ENCODE data around the gene GPN1. TPM values are rescaled to one million over a fixed set of nuclear protein-coding genes. Genes with fewer than 3 reads are reported as not detected.

GPN1 gene
- total RNA-seq, 1 donor from 2014 or later, result 26.5 TPM

- H3K9me3 Mint-ChIP-seq (ENCODE audit: low read depth), result no peaks in the 10 kb centered on the region
- peak overlapping the region; percentile 12 for H3K4me3 Mint-ChIP-seq (ENCODE audit: unreplicated experiment)
- no peak for DNase-seq (ENCODE audit: low spot score)
- no peaks in the 10 kb centered on the region for H3K27me3 Mint-ChIP-seq (ENCODE audit: low read depth)
- H3K4me1 Mint-ChIP-seq (ENCODE audit: low read depth), result peaks cover 43% of the 10 kb centered on the region
- no peak overlapping the region for H3K27ac Mint-ChIP-seq (ENCODE audit: unreplicated experiment)
- TF ChIP-seq, protein P1, sequence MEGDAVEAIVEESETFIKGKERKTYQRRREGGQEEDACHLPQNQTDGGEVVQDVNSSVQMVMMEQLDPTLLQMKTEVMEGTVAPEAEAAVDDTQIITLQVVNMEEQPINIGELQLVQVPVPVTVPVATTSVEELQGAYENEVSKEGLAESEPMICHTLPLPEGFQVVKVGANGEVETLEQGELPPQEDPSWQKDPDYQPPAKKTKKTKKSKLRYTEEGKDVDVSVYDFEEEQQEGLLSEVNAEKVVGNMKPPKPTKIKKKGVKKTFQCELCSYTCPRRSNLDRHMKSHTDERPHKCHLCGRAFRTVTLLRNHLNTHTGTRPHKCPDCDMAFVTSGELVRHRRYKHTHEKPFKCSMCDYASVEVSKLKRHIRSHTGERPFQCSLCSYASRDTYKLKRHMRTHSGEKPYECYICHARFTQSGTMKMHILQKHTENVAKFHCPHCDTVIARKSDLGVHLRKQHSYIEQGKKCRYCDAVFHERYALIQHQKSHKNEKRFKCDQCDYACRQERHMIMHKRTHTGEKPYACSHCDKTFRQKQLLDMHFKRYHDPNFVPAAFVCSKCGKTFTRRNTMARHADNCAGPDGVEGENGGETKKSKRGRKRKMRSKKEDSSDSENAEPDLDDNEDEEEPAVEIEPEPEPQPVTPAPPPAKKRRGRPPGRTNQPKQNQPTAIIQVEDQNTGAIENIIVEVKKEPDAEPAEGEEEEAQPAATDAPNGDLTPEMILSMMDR (IDR thresholded peaks at IDR 0.05), result no peak
- H3K36me3 Mint-ChIP-seq (ENCODE audit: low read depth), result peaks cover 23% of the 10 kb centered on the region
Measured at GRCh38 chr2:27661371-27661770, 32.5 kb downstream of the GPN1 start.

DNA sequence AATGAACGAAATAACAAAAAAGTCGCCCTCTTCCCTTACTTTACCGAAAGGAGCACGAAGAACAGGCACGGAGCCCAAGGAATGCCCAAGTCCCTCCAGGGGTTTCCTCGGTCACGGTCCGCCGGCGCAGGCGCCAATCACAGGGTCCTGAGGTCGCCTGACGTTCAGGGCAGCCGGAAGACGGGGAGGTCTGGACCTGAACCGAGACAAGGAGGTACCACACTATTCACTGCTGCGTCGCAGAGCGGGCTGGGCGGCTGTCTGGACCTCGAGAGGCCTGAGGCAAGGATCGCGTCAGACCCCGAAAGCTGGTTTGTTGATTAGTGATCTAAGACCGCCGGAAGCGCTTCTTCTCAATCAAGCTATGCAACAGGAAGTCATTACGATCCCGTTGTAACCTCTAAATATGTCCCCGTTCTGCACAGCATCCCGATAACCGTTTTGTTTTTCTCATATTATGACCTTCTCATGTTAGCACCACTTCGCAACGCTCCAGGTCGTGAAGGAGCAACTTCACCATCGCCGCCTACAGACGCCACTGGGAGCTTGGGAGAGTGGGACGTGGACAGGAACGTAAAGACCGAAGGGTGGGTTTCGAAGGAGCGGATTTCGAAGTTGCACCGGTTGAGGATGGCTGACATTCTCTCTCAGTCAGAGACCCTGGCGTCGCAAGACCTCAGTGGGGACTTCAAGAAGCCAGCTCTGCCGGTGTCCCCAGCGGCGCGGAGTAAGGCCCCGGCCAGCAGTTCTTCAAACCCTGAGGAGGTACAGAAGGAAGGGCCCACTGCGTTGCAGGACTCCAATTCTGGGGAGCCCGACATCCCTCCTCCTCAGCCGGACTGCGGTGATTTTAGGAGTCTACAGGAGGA, 34.7 kb downstream of the GPN1 start, which contains the start of the genes SLC4A1AP and SUPT7L:
Gene SLC4A1AP (plus strand): TSS at position 605 of the 869 bp plus-strand sequence. CDS start 26 bp downstream, at position 631.
Gene SUPT7L (minus strand): TSS at position 330 of the 869 bp plus-strand sequence. CDS start 1,422 bp downstream, outside the sequence.
- H3K9me3 Mint-ChIP-seq (ENCODE audit: low read depth), result no peaks in the 10 kb centered on the region
- no peak for DNase-seq (ENCODE audit: low spot score)
- H3K4me3 Mint-ChIP-seq (ENCODE audit: unreplicated experiment), result peak within 1 kb of the TSS; percentile 88
- H3K4me1 Mint-ChIP-seq (ENCODE audit: low read depth), result peaks cover 44% of the 10 kb centered on the region
- TF ChIP-seq, protein P1 (IDR thresholded peaks at IDR 0.05), result no peak
- H3K36me3 Mint-ChIP-seq (ENCODE audit: low read depth), result peaks cover 20% of the 10 kb centered on the region
- H3K27me3 Mint-ChIP-seq (ENCODE audit: low read depth), result no peaks in the 10 kb centered on the region
- H3K27ac Mint-ChIP-seq (ENCODE audit: unreplicated experiment), result peak within 1 kb of the TSS; percentile 100

DNA sequence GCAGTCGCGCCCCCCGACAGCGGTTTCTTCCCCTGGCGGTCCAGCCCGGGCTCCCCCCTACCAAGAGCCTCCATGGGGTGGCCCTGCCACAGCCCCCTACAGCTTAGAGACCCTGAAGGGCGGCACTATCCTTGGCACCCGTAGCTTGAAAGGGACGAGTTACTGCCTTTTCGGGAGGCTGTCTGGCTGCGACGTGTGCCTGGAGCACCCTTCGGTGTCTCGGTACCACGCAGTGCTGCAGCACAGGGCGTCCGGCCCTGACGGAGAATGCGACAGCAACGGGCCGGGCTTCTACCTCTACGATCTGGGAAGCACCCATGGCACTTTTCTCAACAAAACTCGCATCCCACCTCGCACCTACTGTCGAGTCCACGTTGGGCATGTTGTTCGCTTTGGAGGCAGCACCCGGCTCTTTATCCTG, 35.3 kb downstream of the GPN1 start:
- DNase-seq (ENCODE audit: low spot score), result no peak
- Mint-ChIP-seq H3K4me3 (ENCODE audit: unreplicated experiment) (peak overlapping the region; percentile 88), H3K27ac (ENCODE audit: unreplicated experiment) (peak overlapping the region; percentile 100), H3K27me3 (ENCODE audit: low read depth) (no peaks in the 10 kb centered on the region), H3K4me1 (ENCODE audit: low read depth) (peaks cover 44% of the 10 kb centered on the region), H3K9me3 (ENCODE audit: low read depth) (no peaks in the 10 kb centered on the region), H3K36me3 (ENCODE audit: low read depth) (peaks cover 25% of the 10 kb centered on the region)
- TF ChIP-seq, protein P1 (IDR thresholded peaks at IDR 0.05), result peak; percentile 51

DNA sequence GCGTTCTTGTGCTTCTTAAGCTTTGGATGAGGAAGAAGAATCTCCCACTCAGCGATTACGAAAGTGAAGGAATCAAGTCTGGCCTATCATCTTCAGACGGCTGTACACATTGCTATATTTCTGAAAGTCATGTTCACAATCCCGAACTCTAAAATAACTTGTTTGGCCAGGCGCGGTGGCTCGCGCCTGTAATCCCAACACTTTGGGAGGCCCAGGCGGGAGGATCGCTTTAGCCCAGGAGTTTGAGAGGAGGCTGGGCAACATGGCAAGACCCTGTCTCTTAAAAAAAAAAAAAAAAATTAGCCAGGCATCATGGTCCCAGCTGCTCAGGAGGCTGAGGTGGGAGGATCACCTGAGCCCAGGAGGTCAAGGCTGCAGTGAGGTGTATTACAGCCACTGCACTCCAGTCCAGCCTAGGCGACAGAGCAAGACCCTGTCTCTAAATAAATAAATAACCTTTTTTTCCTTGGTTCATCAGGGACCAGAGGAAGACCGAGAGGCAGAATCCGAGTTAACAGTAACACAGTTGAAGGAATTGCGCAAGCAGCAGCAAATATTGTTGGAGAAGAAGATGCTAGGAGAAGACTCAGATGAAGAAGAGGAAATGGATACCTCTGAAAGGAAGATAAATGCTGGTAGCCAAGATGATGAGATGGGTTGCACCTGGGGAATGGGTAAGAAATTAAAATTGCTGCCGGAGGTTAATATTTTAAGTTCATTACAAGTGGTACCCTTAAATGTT, 35.9 kb downstream of the GPN1 start:
- no peaks in the 10 kb centered on the region for H3K27me3 Mint-ChIP-seq (ENCODE audit: low read depth)
- H3K4me3 Mint-ChIP-seq (ENCODE audit: unreplicated experiment), result peak overlapping the region; percentile 88
- peaks cover 40% of the 10 kb centered on the region for H3K4me1 Mint-ChIP-seq (ENCODE audit: low read depth)
- TF ChIP-seq, protein P1 (IDR thresholded peaks at IDR 0.05), result no peak
- H3K36me3 Mint-ChIP-seq (ENCODE audit: low read depth), result peaks cover 23% of the 10 kb centered on the region
- H3K27ac Mint-ChIP-seq (ENCODE audit: unreplicated experiment), result peak overlapping the region; percentile 100
- no peak for DNase-seq (ENCODE audit: low spot score)
- H3K9me3 Mint-ChIP-seq (ENCODE audit: low read depth), result no peaks in the 10 kb centered on the region

GRCh38 chr2:27667446-27667845, 38.6 kb downstream of the GPN1 start:
- no peak for DNase-seq (ENCODE audit: low spot score)
- H3K9me3 Mint-ChIP-seq (ENCODE audit: low read depth), result no peaks in the 10 kb centered on the region
- H3K27ac Mint-ChIP-seq (ENCODE audit: unreplicated experiment), result no peak overlapping the region
- H3K4me1 Mint-ChIP-seq (ENCODE audit: low read depth), result peaks cover 28% of the 10 kb centered on the region
- H3K4me3 Mint-ChIP-seq (ENCODE audit: unreplicated experiment), result no peak overlapping the region
- TF ChIP-seq, protein P1 (IDR thresholded peaks at IDR 0.05), result no peak
- no peaks in the 10 kb centered on the region for H3K27me3 Mint-ChIP-seq (ENCODE audit: low read depth)
- peaks cover 15% of the 10 kb centered on the region for H3K36me3 Mint-ChIP-seq (ENCODE audit: low read depth)
